Stimulated activated CD8-positive, alpha-beta memory T cell treated with anti-CD3 and anti-CD28 coated beads, Interleukin-7, amount 100 ng/mL, for 4 hours (primary cell): Measurements from ENCODE around the gene IFT43.
A peak's percentile ranks its signal among the peaks of the same experiment; 100 is the strongest.

Experiments used
- DNase-seq, 2 donors: peaks; one replicate each; pipeline ENCODE4 v3.0.0-alpha.2; 2020; ENCODE audit warnings: low read depth in 2 of 2

The IFT43 gene

GRCh38 chr14:75985618-75986438, at the start of gene IFT43:
Gene IFT43 (plus strand): TSS chr14:75985763. CDS start chr14:75985787, 24 bp downstream.
- peak; percentile 86 to 88 for DNase-seq

- DNase-seq = no peak
Measured at GRCh38 chr14:75939200-75939599, 46.4 kb upstream of the IFT43 start.

GRCh38 chr14:75941030-75941429, 44.5 kb upstream of the IFT43 start:
- no peak for DNase-seq

DNA sequence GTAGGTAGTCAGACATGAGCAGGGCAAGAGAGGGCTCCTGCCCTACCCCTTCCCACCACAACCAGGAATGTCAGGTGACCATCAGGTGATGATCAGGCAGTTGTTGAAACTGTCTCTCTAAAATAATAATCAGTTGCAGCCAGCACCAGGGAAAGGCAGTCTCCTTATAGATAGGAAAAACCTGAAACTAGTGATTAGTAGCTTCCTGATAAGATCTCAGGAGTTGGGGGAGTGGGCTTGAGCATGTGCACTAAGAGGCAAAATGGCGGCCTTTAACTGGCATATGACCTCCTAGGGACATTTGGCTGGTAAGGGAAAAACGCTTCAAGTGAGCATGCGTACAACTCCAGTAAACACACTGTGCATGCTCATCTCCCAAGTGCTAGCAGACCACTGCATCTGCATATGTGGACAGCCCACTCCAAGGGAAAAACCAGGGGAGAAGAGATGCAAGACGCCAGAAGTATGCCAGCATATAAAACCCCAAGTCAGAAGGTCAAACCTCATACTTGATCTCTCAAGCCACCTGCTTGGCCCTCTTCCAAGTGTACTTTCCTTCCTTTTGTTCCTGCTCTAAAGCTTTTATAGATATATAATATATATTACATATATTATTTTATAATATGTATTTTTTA, 40.8 kb upstream of the IFT43 start:
- DNase-seq = no peak

DNA sequence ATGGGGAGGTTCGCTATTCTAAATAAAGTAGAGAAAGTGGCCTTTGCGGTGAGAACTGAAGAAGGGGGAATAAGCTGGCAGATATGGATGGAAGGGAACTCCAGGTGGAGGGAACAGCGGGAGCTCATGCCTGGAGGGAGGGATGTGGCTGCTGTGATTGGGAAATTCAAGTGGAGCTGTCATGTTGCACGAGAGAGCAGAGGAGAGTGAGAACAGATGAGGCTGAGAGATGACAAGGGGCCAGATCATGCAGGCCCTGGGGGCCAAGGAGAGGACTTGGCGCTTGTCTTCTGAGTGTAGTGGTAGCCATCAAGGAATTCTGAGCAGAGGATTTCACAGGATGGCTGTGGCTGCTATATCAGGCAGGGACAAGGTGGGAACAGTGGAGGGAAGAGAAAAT, 38.8 kb upstream of the IFT43 start:
- no peak for DNase-seq

DNA sequence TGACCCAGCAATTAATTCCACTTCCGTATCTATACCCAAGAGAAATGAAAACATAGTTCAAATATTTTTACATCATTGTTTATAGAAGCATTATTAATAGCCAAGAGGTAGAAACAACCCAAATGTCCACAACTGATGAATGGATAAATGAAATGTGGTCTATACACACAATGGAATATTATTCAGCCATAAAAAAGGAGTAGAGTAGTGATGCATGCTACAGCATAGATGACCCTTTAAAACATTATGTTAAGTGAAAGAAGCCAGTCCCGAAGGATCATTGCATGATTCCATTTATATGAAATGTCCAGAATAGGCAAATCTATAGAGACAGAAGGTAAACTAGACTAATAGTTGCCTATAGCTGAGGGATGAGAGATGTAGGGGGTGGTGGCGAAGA, 33.1 kb upstream of the IFT43 start:
- no peak for DNase-seq

GRCh38 chr14:75959031-75959430, 26.5 kb upstream of the IFT43 start:
- no peak for DNase-seq

- no peak for DNase-seq
Measured at GRCh38 chr14:75960231-75960630, 25.3 kb upstream of the IFT43 start.

GRCh38 chr14:75961662-75962061, 23.9 kb upstream of the IFT43 start:
- no peak for DNase-seq

- DNase-seq = no peak
Measured at GRCh38 chr14:75967866-75968265, 17.7 kb upstream of the IFT43 start.

- DNase-seq = no peak
Measured at GRCh38 chr14:75968456-75968855, 17.1 kb upstream of the IFT43 start.

- no peak for DNase-seq
Measured at GRCh38 chr14:75969126-75969525, 16.4 kb upstream of the IFT43 start.

DNA sequence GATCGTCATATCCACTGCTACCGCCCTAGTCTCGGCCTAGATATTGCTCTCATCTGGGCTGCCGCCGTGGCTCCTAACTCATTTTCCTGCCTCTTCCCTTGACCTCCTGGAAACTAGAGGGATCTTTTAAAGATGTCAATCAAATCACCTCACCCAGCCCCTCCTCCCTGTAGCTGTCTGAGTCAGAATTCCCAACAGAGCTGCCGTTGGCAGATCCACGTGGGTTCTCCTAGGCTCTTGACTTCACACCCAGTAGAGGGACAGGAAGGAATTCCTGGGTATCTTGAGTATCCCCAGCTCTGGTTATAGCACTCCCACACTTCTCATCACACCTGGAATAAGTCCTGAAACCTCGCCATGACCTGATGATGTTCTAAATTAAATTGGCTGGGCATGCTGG, 15.7 kb upstream of the IFT43 start:
- no peak for DNase-seq

GRCh38 chr14:75970989-75971388, 14.6 kb upstream of the IFT43 start:
- DNase-seq = no peak

- no peak for DNase-seq
Measured at GRCh38 chr14:75971509-75971908, 14.1 kb upstream of the IFT43 start.

GRCh38 chr14:75972801-75973421, 12.7 kb upstream of the IFT43 start:
- DNase-seq = no peak

- DNase-seq = no peak
Measured at GRCh38 chr14:75976826-75977581, 8.6 kb upstream of the IFT43 start.

- no peak for DNase-seq
Measured at GRCh38 chr14:75977582-75977943, 8.0 kb upstream of the IFT43 start.

DNA sequence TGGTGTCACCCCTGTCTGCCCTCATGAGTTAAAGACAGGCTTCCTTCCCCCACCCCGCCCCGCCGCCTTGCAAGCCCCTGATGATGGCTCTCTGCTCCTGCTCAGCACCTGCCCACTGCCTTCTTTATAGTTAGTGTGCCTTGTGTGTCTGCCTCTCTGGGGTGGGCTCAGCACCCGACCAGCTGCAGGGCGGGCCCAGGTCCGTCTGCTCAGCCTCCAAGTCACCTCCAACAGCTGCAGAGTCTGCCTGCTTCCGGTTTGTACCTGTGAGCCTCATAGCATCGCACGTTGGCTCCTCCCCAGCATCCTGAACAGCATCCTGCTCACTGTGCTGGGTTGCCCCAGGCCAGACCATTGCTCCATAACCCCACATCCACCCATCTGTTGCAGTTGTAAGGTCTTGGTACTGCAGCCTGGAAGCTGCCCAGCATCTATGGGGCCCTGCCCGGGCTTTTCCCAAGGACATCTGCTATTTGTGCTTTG, 7.3 kb upstream of the IFT43 start:
- no peak for DNase-seq

DNA sequence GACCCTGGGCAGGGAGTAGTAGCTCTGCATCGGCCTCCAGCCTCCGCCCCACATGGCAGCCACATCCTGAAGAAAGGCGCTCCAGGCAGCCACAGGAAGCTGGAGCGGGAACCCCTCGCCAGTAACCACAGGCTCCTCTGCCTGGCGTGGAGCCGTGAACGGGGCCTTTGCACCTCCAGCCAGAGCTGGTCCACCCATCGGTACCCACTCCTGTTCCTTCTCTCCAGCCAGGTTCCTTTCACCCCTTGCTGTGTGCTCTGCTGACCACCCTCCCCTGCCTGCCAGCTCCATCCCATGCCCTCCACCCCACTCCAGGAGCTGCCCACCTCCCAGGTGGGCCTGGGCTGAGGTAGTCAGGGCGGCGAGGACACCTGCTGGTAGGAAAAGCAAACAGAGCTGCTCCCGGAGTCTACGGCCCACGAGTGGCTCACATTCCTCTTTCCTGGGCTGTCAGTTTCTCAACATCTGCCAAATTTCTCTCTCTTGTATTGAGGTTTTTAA, 6.4 kb upstream of the IFT43 start:
- no peak for DNase-seq

DNA sequence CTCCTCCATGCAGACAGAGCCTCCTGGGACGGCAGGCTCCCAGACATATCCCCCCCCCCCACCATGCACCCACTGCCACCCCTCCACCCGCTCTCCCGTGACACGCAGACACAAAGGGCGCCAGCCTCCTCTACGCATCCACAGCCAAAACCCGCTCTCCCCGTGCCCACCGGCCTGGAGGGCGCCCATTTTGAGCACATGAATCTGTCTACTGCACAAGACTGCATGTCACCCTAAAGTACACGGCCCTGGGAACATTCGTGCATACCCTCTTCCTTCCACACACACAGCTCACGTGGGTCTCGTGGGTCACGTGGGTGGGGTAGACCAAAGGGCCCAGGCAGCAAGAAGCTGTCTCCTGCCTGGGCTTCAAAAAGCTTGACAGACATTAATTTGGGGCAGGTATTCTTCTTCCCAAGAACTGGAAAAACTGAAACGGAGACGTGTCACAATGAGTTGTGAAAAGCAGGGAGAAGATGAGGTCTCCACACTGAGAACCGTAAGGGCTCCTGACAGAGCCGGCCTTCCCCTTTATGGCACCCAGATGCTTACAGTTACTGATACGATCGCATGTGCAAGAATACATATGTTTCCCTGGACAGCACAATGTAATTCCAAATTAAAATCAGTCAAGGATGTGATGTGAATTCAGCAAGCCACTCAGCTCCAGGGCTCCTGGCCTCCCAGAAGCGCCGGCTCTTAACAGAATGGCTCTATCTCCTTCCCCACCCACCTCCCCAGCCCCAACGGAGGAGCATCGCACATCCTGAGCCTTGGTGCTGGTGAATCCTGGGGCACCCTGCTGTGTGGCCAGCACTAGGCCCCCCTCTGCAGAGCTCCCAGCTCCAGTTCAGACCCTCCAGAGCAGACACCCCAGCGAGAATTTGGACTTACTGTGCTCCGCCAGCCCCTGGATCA, 5.7 kb upstream of the IFT43 start:
- no peak for DNase-seq
